ENCODE results near the gene CKAP2L.

The CKAP2L gene

DNA sequence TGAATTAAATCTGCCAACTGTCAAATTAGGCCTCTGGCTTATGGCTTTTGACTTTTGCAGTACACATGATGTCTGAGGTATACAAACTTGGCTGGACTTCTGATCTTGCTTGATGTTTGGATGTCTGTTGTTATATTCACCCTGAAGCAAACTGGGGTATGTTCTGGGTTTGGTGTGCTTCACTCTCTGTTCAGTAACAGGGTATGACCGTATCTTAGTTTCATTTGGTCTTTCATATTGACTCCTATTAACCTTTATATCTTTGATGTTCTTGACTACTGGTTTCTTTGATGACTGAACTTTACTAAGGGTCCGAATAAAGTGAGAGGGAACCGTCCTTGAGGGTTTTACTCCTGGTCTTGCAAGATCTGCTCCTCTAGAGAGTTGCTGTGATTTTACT, 8.2 kb downstream of the CKAP2L start:
- in situ Hi-C loops (cut with MboI; ENCODE audit: low pct_unique_long_range_greater_than_20kb, low sequenced_read_pairs, unreplicated experiment): loop anchor here (10.0 kb wide), 1 partner anchor 129 kb away; no protein-coding TSS in a partner anchor
- TF ChIP-seq, protein P1, sequence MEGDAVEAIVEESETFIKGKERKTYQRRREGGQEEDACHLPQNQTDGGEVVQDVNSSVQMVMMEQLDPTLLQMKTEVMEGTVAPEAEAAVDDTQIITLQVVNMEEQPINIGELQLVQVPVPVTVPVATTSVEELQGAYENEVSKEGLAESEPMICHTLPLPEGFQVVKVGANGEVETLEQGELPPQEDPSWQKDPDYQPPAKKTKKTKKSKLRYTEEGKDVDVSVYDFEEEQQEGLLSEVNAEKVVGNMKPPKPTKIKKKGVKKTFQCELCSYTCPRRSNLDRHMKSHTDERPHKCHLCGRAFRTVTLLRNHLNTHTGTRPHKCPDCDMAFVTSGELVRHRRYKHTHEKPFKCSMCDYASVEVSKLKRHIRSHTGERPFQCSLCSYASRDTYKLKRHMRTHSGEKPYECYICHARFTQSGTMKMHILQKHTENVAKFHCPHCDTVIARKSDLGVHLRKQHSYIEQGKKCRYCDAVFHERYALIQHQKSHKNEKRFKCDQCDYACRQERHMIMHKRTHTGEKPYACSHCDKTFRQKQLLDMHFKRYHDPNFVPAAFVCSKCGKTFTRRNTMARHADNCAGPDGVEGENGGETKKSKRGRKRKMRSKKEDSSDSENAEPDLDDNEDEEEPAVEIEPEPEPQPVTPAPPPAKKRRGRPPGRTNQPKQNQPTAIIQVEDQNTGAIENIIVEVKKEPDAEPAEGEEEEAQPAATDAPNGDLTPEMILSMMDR (IDR thresholded peaks at IDR 0.05; ENCODE audit: extremely low read depth, insufficient read depth, missing control alignments): no peak
- DNase-seq (ENCODE audit: low spot score): no peak

- no peak for DNase-seq (ENCODE audit: low spot score)
- TF ChIP-seq, protein P1 (IDR thresholded peaks at IDR 0.05; ENCODE audit: extremely low read depth, insufficient read depth, missing control alignments): no peak
- in situ Hi-C loops (cut with MboI; ENCODE audit: low pct_unique_long_range_greater_than_20kb, low sequenced_read_pairs, unreplicated experiment): loop anchor here (10.0 kb wide), 1 partner anchor 129 kb away; no protein-coding TSS in a partner anchor
These were observed 9.0 kb downstream of the CKAP2L start for GRCh38 chr2:112755444-112755843.

DNA sequence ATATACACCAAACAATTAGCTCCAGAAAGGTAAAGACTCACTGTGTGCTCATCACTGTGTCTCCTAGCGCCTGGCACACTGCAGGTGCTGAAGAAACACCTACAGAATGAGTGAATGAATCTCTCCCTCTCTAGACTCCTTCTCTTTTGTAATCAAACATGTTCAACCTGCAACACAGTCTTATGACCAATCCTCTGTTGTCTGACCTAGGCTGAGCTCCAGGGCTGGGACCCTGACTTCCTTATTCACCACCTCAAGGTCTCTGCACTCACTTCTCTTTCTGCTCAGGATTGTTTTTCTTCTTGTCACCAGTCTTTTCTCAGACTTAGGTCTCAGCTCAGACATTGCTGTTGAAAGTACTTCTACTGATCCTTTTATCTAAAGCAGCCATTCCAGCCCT, 9.8 kb downstream of the CKAP2L start:
- in situ Hi-C loops (cut with MboI; ENCODE audit: low pct_unique_long_range_greater_than_20kb, low sequenced_read_pairs, unreplicated experiment): loop anchor here (10.0 kb wide), 1 partner anchor 130 kb away; no protein-coding TSS in a partner anchor
- DNase-seq (ENCODE audit: low spot score): no peak
- TF ChIP-seq, protein P1 (IDR thresholded peaks at IDR 0.05; ENCODE audit: extremely low read depth, insufficient read depth, missing control alignments): no peak

- no peak for DNase-seq (ENCODE audit: low spot score)
- TF ChIP-seq, protein P1 (IDR thresholded peaks at IDR 0.05; ENCODE audit: extremely low read depth, insufficient read depth, missing control alignments): no peak
- in situ Hi-C loops (cut with MboI; ENCODE audit: low pct_unique_long_range_greater_than_20kb, low sequenced_read_pairs, unreplicated experiment): loop anchor here (10.0 kb wide), 1 partner anchor 132 kb away; no protein-coding TSS in a partner anchor
These were observed 11.7 kb downstream of the CKAP2L start for GRCh38 chr2:112752667-112753066.

GRCh38 chr2:112751451-112752197, 12.8 kb downstream of the CKAP2L start:
- TF ChIP-seq, protein P1 (IDR thresholded peaks at IDR 0.05; ENCODE audit: extremely low read depth, insufficient read depth, missing control alignments): no peak
- DNase-seq (ENCODE audit: low spot score): no peak
- in situ Hi-C loops (cut with MboI; ENCODE audit: low pct_unique_long_range_greater_than_20kb, low sequenced_read_pairs, unreplicated experiment): loop anchor here (10.0 kb wide), 1 partner anchor 133 kb away; no protein-coding TSS in a partner anchor

GRCh38 chr2:112750560-112750843, 13.9 kb downstream of the CKAP2L start:
- in situ Hi-C loops (cut with MboI; ENCODE audit: low pct_unique_long_range_greater_than_20kb, low sequenced_read_pairs, unreplicated experiment): loop anchor here (10.0 kb wide), 1 partner anchor 134 kb away; no protein-coding TSS in a partner anchor
- TF ChIP-seq, protein P1 (IDR thresholded peaks at IDR 0.05; ENCODE audit: extremely low read depth, insufficient read depth, missing control alignments): no peak
- DNase-seq (ENCODE audit: low spot score): no peak
